Coronary artery (tissue), 2 donors: ENCODE results near the gene RAB8A.

ENCODE experiments used
- DNase-seq: peaks from one replicate; pipeline ENCODE4 v3.0.0-alpha.2; 2017; ENCODE audit warnings: low spot score
- H3K27ac ChIP-seq, 2 donors: fragments of 200-600 bp; sonication (generic); one replicate each; pipeline ENCODE4 v1.5.1; 2016 to 2019
- H3K4me3 ChIP-seq: fragments of 200-600 bp; sonication (generic); 2 replicates; pipeline ENCODE4 v1.5.1; 2016; ENCODE audit warnings: mild to moderate bottlenecking, moderate library complexity
- TF ChIP-seq, protein P1 (sequence below): fragments of 200-600 bp; sonication (generic); IDR thresholded peaks from one replicate; pipeline ENCODE4 v1.5.1; 2019; ENCODE audit warnings: antibody characterized with exemption

The RAB8A gene

DNA sequence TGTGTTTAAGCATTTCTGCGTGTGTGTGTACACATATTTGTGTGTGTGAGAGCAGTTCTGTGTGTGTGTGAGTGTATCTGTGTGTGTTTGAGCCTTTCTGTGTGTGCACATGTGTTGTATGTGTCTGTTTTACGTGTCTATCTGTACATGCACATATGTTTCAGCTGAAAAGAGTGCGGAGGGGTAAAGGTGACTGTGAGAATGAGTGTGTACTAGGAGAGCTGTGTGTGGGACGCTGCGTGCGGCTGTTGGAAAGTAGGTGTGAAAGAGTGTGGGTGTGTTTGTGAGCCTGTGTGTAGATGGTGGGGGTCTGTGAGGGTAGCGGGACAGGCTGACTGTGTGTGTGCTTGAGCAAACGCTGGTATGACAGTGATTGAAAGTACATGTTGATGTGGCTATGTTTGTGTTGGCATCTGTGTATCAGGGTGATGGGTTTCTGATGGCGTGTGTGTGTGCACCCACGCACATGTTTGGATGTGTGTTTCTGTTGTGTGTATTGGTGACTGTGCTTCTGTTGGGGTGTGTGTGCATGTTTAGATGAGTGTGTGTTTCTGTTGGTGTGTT is 42.9 kb upstream of the RAB8A start:
- TF ChIP-seq, protein P1, sequence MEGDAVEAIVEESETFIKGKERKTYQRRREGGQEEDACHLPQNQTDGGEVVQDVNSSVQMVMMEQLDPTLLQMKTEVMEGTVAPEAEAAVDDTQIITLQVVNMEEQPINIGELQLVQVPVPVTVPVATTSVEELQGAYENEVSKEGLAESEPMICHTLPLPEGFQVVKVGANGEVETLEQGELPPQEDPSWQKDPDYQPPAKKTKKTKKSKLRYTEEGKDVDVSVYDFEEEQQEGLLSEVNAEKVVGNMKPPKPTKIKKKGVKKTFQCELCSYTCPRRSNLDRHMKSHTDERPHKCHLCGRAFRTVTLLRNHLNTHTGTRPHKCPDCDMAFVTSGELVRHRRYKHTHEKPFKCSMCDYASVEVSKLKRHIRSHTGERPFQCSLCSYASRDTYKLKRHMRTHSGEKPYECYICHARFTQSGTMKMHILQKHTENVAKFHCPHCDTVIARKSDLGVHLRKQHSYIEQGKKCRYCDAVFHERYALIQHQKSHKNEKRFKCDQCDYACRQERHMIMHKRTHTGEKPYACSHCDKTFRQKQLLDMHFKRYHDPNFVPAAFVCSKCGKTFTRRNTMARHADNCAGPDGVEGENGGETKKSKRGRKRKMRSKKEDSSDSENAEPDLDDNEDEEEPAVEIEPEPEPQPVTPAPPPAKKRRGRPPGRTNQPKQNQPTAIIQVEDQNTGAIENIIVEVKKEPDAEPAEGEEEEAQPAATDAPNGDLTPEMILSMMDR = no peak
- DNase-seq = no peak
- H3K4me3 ChIP-seq = peak overlapping the region; percentile 90
- H3K27ac ChIP-seq = peak overlapping the region; percentile 77 to 98

DNA sequence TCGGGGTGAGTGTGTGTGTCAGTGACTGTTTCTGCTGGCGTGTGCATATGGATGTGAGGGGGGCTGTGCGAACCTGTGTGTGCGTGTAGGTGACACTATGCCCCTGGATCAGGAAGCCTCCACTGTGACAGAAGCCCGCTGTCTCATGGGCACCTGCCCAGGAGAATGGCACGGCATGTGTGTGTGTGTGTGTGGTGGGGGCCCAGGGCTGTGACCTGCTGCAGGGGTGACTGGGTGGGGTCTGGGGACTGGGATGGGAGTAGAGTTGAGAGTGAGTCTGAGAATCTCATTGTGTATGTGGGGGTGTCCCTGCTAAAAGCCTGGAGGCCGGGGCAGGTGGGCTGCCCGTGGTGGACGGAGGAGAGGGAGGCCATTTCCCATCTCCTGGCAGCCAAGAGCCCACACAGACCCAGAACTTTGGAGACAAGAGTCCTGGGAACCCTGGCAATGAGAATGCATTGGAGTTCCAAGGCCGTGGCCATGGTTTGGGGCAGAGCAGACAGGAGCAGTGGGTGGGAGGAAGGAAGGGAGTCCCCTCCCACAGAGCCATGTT is 41.8 kb upstream of the RAB8A start:
- Histone ChIP-seq H3K27ac (peak overlapping the region; percentile 77 to 98), H3K4me3 (peak overlapping the region; percentile 90)
- no peak for DNase-seq
- TF ChIP-seq, protein P1 = no peak

DNA sequence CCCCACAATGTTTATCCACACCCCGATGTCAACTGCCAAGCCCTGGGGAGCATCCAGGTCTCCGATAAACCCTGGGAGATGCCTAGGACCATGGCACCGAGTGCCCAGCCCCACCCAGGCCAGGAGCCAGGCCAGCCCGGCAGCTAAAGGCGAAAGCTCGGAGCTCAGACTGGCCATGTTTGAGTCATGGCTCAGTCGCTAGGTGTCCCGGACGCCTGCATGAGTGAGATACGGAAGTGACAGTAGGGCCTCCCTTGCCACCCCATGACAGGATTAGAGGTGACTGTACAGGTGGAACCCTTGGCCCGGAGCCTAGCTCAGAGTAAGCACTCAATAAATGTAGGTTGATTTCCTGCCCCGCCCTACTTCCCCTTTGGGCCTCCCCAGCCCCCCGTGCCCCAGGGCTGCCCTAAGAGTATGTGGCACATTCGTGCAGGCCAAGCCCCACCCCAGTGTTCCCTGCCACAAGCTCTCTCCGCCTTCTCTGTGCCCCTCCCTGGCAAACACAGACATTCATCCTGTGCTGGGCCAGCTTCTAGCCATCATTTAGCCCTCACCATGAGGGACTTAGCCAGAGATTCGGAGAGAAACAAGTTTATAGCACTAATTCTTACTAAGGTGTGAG is 41.2 kb upstream of the RAB8A start:
- H3K27ac ChIP-seq = peak overlapping the region; percentile 77 to 98
- H3K4me3 ChIP-seq = peak overlapping the region; percentile 90
- DNase-seq = peak; percentile 89
- TF ChIP-seq, protein P1 = no peak

DNA sequence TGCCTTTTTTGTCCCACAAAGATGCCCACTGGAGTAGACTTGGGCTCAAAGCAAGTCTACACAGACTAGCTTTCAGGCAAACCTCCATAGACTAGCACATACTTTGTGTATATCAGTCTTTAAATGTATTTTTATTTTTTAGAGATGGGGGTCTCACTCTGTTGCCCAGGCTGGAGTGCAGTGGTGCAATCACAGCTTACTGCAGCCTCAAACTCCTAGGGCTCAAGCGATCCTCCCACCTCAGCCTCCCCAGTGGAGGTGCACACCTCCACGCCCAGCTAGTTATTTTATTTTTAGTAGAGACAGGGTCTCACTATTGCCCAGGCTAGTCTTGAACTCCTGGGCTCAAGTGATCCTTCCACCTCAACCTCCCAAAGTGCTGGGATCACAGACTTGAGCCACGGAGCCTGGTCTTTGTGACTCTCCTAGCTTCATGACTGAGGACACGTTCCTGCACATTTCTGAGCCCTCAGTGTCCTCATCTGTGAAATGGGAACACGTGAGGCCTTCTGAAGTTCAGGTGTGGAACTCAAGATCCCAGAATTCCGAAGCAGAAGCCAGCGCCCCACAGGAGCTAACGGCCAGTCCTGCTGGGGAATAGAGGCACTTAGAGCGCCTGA is 40.5 kb upstream of the RAB8A start:
- TF ChIP-seq, protein P1 = no peak
- no peak for DNase-seq
- H3K4me3 ChIP-seq = peak overlapping the region; percentile 90
- peak overlapping the region; percentile 77 to 98 for H3K27ac ChIP-seq

DNA sequence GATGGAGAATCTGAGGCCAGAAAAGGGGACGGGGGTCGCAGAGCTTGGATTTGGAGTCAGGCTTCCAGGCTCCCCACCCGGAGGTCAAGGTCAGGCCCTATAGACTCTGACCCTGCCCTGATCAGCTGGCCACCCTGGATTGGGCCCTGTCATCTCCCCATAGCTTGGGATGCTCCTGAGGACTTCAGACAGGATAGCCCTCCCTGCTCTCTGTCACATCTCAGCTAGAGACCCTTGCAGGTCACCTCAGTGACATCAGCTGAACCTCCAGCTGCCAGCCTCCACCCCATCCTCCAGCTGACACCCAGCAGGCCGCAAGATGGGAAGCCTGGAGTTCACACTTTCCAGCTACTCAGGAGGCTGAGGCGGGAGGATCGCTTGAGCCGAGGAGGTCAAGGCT is 38.2 kb upstream of the RAB8A start:
- H3K27ac ChIP-seq = peak overlapping the region; percentile 77 to 98
- TF ChIP-seq, protein P1 = no peak
- no peak overlapping the region for H3K4me3 ChIP-seq
- DNase-seq = no peak

DNA sequence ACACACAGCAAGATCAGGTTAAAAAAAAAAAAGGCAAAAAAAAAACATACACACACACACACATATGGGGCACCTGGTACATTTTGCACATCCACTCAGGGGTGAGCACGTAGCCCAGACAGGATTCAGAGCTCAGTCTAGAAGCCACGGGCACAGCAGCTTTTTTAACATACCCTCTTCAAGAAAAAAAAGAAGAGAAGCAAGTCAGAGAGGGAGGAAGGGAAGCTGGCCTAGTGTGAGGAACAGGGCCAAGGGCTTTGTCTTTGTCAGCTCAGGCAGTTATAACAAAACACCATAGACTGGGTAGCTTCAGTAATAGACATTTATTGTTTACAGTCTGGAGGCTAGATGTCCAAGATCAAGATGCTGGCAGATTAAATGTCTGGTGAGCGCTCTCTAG is 37.7 kb upstream of the RAB8A start:
- H3K27ac ChIP-seq = peak overlapping the region in 1 of 2 donors; percentile 100
- H3K4me3 ChIP-seq = no peak overlapping the region
- TF ChIP-seq, protein P1 = no peak
- no peak for DNase-seq
